ENCODE data around the gene PUS10.
"Not testable (repeated sequence)": the region's sequence is repeated elsewhere in the genome, so short reads cannot be mapped to it uniquely, and the experiment has no call there.

PUS10 gene

DNA sequence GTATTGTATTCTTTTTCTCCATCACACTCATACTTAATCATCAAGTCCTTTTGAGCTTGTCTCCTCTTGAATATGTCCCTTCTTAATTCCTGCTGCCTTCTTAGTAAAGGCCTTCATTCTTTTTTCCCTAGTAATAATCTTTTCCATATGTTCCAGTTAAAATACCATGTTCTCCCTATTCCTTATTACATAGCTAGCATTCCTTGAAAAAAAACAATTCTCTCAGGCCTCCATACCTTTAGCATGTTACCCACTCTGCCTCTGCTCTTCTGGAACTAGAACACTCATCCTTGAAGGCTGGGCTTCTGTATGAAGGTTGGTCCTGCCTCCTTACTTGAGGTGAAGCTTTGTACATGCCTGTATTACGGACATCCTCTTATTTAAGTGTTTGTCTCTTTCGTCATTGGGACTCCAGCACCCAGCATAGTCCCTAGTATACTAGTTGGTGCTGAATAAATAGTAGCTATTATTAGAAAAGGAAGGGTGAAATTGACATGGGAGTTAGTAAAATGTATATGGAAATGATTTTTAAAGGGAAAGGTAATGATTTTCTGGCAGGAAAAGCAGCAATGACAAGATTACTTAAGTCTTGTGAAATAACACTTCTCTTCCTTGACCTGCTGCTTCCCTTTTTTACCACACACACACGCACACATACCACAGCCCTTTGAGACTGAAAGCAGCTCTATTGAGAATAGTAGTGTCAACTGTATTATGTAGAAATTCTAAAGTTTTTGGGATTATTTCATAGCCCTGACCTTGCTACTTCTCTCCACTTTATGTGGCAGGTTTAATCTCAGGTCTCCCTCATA is 91.1 kb downstream of the PUS10 start:
- DNase-seq = peak; percentile 89 to 91

DNA sequence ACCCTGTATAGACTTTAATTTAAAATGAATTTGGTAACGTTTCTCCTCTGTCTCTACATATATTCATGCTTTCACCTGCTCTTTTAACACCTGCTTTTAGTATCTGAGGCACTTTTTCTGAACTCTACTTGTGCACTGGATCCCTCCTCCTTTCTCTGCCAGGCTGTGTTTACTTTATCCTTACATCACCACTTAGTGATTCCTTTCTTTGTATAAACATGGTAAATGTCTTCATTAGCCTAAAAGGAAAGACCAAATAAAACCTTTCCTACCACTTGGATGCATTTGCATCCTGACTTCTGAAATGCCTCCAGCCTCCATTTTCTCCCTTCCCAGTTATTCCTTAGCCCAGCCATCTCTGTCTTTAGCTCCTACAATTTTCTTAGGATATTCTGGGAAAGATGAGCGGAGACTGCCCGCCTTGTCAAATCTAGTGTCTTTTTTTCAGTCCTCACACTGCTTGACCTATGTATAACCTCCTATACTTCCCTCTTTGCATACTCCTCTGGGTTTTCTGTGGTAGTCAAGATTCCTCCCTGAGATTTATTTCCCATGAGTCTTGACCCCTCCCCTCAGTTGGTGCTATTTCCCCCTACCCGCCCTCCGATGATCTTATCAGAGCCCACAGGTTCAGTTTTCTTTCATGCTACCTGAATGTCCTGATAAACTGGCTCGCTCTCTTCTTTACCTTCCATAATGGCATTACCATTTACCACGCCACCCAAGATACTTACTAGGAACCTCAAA is 91.9 kb downstream of the PUS10 start:
- DNase-seq = peak in 1 of 2 donors; percentile 51

DNA sequence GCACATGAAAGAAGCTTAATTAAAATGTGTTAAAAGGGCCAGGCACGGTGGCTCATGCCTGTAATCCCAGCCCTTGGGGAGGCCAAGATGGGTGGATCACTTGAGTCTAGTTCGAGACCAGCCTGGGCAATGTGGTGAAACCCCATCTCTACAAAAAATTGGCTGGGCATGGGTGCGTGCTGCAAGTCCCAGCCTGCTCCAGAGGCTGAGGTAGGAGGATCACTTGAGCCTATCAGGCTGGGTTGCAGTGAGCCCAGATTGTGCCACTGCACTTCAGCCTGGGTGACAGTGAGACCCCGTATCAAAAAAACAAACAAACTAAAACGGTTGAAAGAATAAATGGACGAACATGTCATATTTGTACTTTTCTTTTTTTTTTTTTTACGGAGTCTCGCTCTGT is 110.7 kb downstream of the PUS10 start:
- no peak for DNase-seq

DNA sequence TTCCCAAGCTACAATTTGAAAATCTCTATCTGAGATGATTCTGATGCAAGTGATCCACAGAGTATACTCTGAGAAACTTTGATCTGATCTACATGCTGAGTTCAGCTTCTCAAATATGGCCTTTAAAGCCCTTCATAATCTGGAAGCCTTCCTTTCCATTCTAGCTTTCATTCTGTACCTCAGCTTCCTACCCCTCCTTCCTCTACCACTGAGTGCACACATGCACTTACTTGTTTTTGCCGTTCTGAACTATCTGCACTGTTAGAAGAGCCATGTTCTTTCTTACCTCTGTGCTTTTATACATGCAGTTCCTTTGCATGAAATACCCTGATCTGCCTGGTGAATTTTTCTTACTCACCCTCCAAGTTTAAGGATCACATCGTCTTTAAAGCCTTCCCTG is 111.7 kb downstream of the PUS10 start:
- no peak for DNase-seq

DNA sequence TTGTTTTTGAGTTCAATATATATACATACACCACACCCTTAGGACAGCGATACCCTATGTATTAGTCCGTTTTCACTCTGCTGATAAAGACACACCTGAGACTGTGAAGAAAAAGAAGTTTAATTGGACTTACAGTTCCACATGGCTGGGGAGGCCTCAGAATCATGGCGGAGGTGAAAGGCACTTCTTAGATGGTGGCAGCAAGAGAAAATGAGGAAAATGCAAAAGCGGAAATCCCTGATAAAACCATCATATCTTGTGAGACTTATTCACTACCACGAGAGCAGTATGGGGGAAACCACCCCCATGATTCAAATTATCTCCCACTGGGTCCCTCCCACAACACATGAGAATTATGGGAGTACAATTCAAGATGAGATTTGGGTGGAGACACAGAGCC is 112.2 kb downstream of the PUS10 start:
- peak; percentile 81 to 88 for DNase-seq

DNA sequence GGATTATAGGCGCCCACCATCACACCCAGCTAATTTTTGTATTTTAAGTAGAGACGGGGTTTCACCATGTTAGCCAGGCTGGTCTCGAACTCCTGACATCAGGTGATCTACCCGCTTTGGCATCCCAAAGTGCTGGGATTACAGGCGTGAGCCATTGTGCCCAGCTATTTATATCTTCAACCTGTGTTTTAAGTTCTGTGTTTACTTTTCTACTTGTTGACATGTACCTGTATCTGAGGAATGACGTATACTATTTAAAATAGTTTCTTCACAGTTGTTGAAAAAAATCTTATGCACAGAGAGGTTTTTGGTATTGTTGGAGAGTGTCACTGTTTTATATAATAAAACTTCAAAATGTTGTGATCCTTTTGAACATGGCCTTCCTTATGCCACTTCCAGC is 116.8 kb downstream of the PUS10 start:
- DNase-seq = not testable (repeated sequence)

DNA sequence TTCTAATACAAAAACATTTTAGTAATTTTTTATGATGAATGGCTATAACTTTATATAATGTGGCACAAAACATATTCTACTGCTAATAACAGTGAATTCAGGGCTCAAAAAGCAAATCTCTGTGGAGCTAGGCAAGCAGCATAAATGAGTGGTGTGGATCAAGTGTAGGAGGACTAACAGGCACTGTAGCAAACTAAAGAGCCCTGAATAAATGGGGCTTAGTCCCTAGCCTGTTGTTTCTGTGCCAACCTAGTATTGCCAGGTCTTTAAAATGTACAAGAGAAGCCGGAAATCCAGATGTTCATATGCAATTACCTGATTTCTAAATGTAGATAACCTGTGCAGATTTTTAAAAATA is 118.2 kb downstream of the PUS10 start:
- no peak for DNase-seq

DNA sequence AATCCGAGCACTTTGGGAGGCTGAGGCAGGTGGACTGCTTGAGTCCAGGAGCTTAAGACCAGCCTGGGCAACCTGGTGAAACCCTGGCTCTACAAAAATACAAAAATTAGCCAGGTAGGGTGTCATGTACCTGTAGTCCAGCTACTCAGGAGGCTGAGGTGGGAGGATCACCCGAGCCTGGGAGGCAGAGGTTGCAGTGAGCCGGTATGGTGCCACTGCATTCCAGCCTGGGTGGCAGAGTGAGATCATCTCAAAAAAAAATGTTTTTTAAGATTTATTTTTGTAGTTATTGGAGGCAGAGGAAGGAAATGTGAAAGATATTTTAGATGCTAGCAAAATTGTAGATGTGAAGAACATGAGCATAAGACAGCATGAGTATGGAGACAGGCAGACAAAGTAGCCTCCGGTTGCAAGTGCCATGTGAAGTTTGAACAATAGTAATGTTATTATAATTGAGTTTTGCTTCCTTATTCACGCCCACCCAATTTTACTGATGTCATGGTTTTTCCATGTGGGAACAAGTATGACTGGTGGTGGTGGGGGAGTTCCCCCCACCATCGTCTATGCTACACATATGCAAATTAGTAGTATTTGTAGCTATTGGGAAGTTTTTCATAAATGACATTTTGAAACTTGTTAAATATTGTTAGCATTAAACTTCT is 118.7 kb downstream of the PUS10 start:
- peak; percentile 96 to 97 for DNase-seq

DNA sequence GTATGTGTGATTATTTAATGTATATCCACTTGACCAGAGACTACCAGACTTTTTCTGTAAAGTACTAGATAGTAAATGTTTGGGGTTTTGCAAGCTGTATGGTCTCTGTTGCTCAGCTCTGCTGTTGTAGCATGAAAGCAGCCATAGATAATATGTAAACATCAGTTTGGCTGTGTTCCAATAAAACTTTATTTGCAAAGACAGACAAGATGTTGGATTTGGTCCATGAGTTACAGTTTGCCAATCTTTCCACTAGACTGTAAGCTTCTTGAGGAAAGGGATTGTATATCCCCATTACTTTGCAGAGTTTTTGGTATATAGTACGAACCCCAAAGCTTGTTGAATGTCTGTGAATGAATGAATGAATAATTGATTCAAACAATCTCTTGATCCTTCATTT is 119.5 kb downstream of the PUS10 start:
- peak in 1 of 2 donors; percentile 18 for DNase-seq

Data from inflammatory macrophage treated with lipopolysaccharide for 1 hour (primary cell).